Lung microvascular endothelial cell (primary cell): ENCODE measurements around the gene PDE4D. TPM values are rescaled to one million over a fixed set of nuclear protein-coding genes. Genes with fewer than 3 reads are reported as not detected.

Source experiments
- DNase-seq, 2 donors: peaks; one replicate each; pipeline versions ENCODE4 v3.0.0 to v3.0.0-alpha.2; 2010; ENCODE audit warnings: low read depth in 2 of 2
- total RNA-seq: library from RNA; depleted of rRNA; stranded (reverse); fragments of >200 nt; gene quantifications from 2 replicates; pipeline ENCODE4 v1.2.1, GENCODE V29; 2014

Gene PDE4D
- 18.7 and 23.8 TPM in 2 replicates for total RNA-seq

GRCh38 chr5:59893429-59894227, at the start of gene PDE4D:
Gene PDE4D, minus strand, starts transcription at chr5:59893726.
- peak; percentile 55 to 56 for DNase-seq

GRCh38 chr5:59937633-59938032, 44.1 kb upstream of the PDE4D start:
- DNase-seq: no peak

GRCh38 chr5:59923465-59923864, 29.9 kb upstream of the PDE4D start:
- peak in 1 of 2 donors; percentile 4 for DNase-seq

- DNase-seq: no peak
These were observed 28.7 kb upstream of the PDE4D start for GRCh38 chr5:59922220-59922619.

- no peak for DNase-seq
These were observed 28.3 kb upstream of the PDE4D start for GRCh38 chr5:59921816-59922215.

- no peak for DNase-seq
These were observed 26.0 kb upstream of the PDE4D start for GRCh38 chr5:59919484-59919883.

- no peak for DNase-seq
These were observed 23.6 kb upstream of the PDE4D start for GRCh38 chr5:59917121-59917520.

GRCh38 chr5:59905188-59905587, 11.7 kb upstream of the PDE4D start:
- DNase-seq: no peak

GRCh38 chr5:59897075-59897474, 3.5 kb upstream of the PDE4D start:
- no peak for DNase-seq

GRCh38 chr5:59891962-59892643, 1.4 kb downstream of the PDE4D start:
- DNase-seq: no peak

GRCh38 chr5:59887274-59887673, 6.3 kb downstream of the PDE4D start:
- no peak for DNase-seq

- no peak for DNase-seq
These were observed 18.9 kb downstream of the PDE4D start for GRCh38 chr5:59874675-59875074.

- no peak for DNase-seq
These were observed 20.4 kb downstream of the PDE4D start for GRCh38 chr5:59873113-59873512.

- DNase-seq: no peak
These were observed 26.9 kb downstream of the PDE4D start for GRCh38 chr5:59866661-59867060.

GRCh38 chr5:59864718-59865117, 28.8 kb downstream of the PDE4D start:
- DNase-seq: no peak

GRCh38 chr5:59863777-59864176, 29.7 kb downstream of the PDE4D start:
- no peak for DNase-seq

GRCh38 chr5:59856358-59856757, 37.2 kb downstream of the PDE4D start:
- no peak for DNase-seq

- DNase-seq: no peak
These were observed 42.8 kb downstream of the PDE4D start for GRCh38 chr5:59850766-59851165.

- DNase-seq: no peak
These were observed 45.9 kb downstream of the PDE4D start for GRCh38 chr5:59847586-59847985.

- no peak for DNase-seq
These were observed 47.8 kb downstream of the PDE4D start for GRCh38 chr5:59845730-59846129.

GRCh38 chr5:59843511-59844213, 49.9 kb downstream of the PDE4D start:
- no peak for DNase-seq

GRCh38 chr5:59842999-59843398, 50.5 kb downstream of the PDE4D start:
- peak in 1 of 2 donors; percentile 66 for DNase-seq
